HepG2 (cell line): ENCODE measurements around the gene HDHD3. TPM values are rescaled to one million over a fixed set of nuclear protein-coding genes. Genes with fewer than 3 reads are reported as not detected.
A peak's percentile ranks its signal among the peaks of the same experiment; 100 is the strongest.
"Not testable (repeated sequence)": the region's sequence is repeated elsewhere in the genome, so short reads cannot be mapped to it uniquely, and the experiment has no call there.

Experiments
- ELF3 ChIP-seq: IDR thresholded peaks from 2 replicates; pipeline ENCODE4 v1.6.1; 2016; ENCODE audit warnings: missing genetic modification reagents, missing compliant biosample characterization
- GATAD2A ChIP-seq: IDR thresholded peaks from 2 replicates; pipeline ENCODE4 v1.6.1; 2016
- HDAC2 ChIP-seq: sonication (generic); formaldehyde crosslinking; IDR thresholded peaks from 2 replicates; pipeline ENCODE4 v1.4.0; 2020; ENCODE audit warnings: missing genetic modification reagents
- HNF4A ChIP-seq: sonication (generic); formaldehyde crosslinking; IDR thresholded peaks from 2 replicates; pipeline ENCODE4 v1.4.0; 2020; ENCODE audit warnings: missing genetic modification reagents
- MIER3 ChIP-seq: IDR thresholded peaks from 2 replicates; pipeline ENCODE4 v1.6.1; 2016; ENCODE audit warnings: missing compliant biosample characterization, borderline replicate concordance
- RCOR2 ChIP-seq: IDR thresholded peaks from 2 replicates; pipeline ENCODE4 v1.6.1; 2016; ENCODE audit warnings: missing biosample characterization, missing genetic modification reagents
- SOX6 ChIP-seq, 2 experiments: fragments of 450-650 bp in 1 of 2; sonication (generic) in 1 of 2; formaldehyde crosslinking in 1 of 2; IDR thresholded peaks; 2 replicates each; pipeline versions ENCODE4 v1.4.0 to v1.6.1; 2017 to 2020; ENCODE audit warnings: antibody characterized with exemption in 1 of 2, mild to moderate bottlenecking in 1 of 2, missing genetic modification reagents in 1 of 2
- YEATS2 ChIP-seq: sonication (generic); formaldehyde crosslinking; IDR thresholded peaks from 2 replicates; pipeline ENCODE4 v1.4.0; 2020; ENCODE audit warnings: missing genetic modification reagents, borderline replicate concordance
- ZNF430 ChIP-seq: sonication (generic); formaldehyde crosslinking; IDR thresholded peaks from 2 replicates; pipeline ENCODE4 v1.9.0; 2021; ENCODE audit warnings: mild to moderate bottlenecking, missing genetic modification reagents
- ZNF446 ChIP-seq: sonication (generic); formaldehyde crosslinking; IDR thresholded peaks from 2 replicates; pipeline ENCODE4 v1.5.0; 2020; ENCODE audit warnings: mild to moderate bottlenecking, missing genetic modification reagents
- polyA plus RNA-seq, 8 experiments: library from polyadenylated mRNA; depleted of rRNA in 3 of 8; stranded (reverse) in 7 of 8; unstranded in 1 of 8; fragments of >200 nt; fragmentation: Illumina TruSeq in 4 of 8; extraction: Trizol in 4 of 8; gene quantifications; 2 replicates each; pipeline versions ENCODE4 v1.2.1 to v1.2.3, GENCODE V29; 2011 to 2016; ENCODE audit warnings: low read depth in 4 of 8, missing spikeins in 1 of 8, mixed read lengths in 1 of 8; ENCODE audit not compliant: insufficient read depth in 1 of 8
- total RNA-seq, 5 experiments: library from RNA; depleted of rRNA; stranded (reverse); fragments of >200 nt; fragmentation: Illumina TruSeq; extraction: Trizol; gene quantifications; 2 replicates each; pipeline ENCODE4 v1.2.3, GENCODE V29; 2016; ENCODE audit warnings: low read depth in 1 of 5
- TF ChIP-seq, protein P1 (sequence below): sonication (generic); formaldehyde crosslinking; IDR thresholded peaks from 2 replicates; pipeline ENCODE4 v1.5.0; 2020; ENCODE audit warnings: mild to moderate bottlenecking, missing genetic modification reagents, borderline replicate concordance

The HDHD3 gene
- total and polyA plus RNA-seq, 2 of the 13 experiments (the other 11 are each of a cell fraction or from before 2014, with no cell fraction given): 23.1 to 38.5 TPM

DNA sequence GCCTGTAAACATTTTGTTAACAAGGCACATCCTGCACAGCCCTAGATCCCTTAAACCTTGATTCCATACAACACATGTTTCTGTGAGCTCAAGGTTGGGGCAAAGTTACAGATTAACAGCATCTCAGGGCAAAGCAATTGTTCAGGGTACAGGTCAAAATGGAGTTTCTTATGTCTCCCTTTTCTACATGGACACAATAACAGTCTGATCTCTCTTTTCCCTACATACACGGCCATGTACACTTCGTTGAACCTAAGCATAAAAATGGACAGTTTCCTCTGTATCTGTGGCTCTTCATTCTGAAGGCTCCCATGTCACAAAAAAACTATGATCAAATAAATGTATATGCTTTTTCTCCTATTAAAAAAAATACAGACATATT is 3.0 kb upstream of the HDHD3 start (continued):
- not testable (repeated sequence) for TF ChIP-seq SOX6 (IDR thresholded peaks at IDR 0.05)
- TF ChIP-seq SOX6 (CRISPR knock-in tag; IDR thresholded peaks at IDR 0.05) (peak; percentile 50), RCOR2 (CRISPR knock-in tag) (0 out of 2 replicates have a peak, but pooled peaks have one; percentile 24), HNF4A (CRISPR knock-in tag) (peak; percentile 28; the same call in 1 of the 2 replicates), MIER3 (CRISPR knock-in tag) (0 out of 2 replicates have a peak, but pooled peaks have one; percentile 25), GATAD2A (CRISPR knock-in tag) (peak; percentile 56; the same call in 1 of the 2 replicates), YEATS2 (CRISPR knock-in tag) (0 out of 2 replicates have a peak, but pooled peaks have one; percentile 40), HDAC2 (CRISPR knock-in tag) (0 out of 2 replicates have a peak, but pooled peaks have one; percentile 11), ELF3 (0 out of 2 replicates have a peak, but pooled peaks have one; percentile 2), ZNF430 (CRISPR knock-in tag) (0 out of 2 replicates have a peak, but pooled peaks have one; percentile 41), ZNF446 (CRISPR knock-in tag) (0 out of 2 replicates have a peak, but pooled peaks have one; percentile 11)
- TF ChIP-seq, protein P1, sequence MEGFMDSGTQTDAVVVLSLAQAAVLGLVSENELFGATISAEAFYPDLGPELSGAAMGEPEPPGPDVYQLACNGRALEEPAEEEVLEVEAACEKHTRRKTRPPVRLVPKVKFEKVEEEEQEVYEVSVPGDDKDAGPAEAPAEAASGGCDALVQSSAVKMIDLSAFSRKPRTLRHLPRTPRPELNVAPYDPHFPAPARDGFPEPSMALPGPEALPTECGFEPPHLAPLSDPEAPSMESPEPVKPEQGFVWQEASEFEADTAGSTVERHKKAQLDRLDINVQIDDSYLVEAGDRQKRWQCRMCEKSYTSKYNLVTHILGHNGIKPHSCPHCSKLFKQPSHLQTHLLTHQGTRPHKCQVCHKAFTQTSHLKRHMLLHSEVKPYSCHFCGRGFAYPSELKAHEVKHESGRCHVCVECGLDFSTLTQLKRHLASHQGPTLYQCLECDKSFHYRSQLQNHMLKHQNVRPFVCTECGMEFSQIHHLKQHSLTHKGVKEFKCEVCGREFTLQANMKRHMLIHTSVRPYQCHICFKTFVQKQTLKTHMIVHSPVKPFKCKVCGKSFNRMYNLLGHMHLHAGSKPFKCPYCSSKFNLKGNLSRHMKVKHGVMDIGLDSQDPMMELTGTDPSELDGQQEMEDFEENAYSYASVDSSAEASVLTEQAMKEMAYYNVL (CRISPR knock-in tag): 0 out of 2 replicates have a peak, but pooled peaks have one; percentile 57
- TF ChIP-seq, all 625 proteins: peak for 35; not testable (repeated sequence) for 590
